IMR-90 (cell line): ENCODE measurements around the gene EEPD1. TPM values are rescaled to one million over a fixed set of nuclear protein-coding genes. Genes with fewer than 3 reads are reported as not detected.

Source experiments
- ATAC-seq: fragments of 200-7000 bp; cut with Tn5 transposase; 2 replicates; pipeline ENCODE4 v1.9.1; 2020; ENCODE audit warnings: low read depth, mild to moderate bottlenecking, moderate library complexity
- BruUV-seq: library from RNA; stranded (reverse); fragments of 400-500 nt; replicated peaks from 2 replicates; lab custom pipeline; 2021; lab: Mats Ljungman, UMichigan
- CTCF ChIA-PET: fragments of 300-600 bp; formaldehyde crosslinking; extraction: SDS; loops from one replicate; lab custom pipeline; 2021; ENCODE audit warnings: antibody characterized with exemption; lab: Yijun Ruan, JAX
- POLR2A ChIA-PET: fragments of 300-600 bp; sonication (Branson Sonifier 250); formaldehyde crosslinking; loops from one replicate; lab custom pipeline; 2022; ENCODE audit warnings: antibody characterized with exemption; ENCODE audit not compliant: unreplicated experiment; lab: Charles Lee
- DNase-seq: peaks from one replicate; pipeline ENCODE4 v3.0.0; 2013
- H2AFZ ChIP-seq: replicated peaks from 2 replicates; pipeline ENCODE3; 2013; ENCODE audit warnings: low read length, mild to moderate bottlenecking; ENCODE audit not compliant: poor library complexity
- H2AK5ac ChIP-seq: 2 replicates; pipeline ENCODE4 v1.6.1; 2013; ENCODE audit warnings: low read depth, low read length, inconsistent platforms
- H2AK9ac ChIP-seq: replicated peaks from 2 replicates; pipeline ENCODE3; 2013; ENCODE audit warnings: mild to moderate bottlenecking, low read depth, low read length, moderate library complexity; ENCODE audit not compliant: poor library complexity
- H2BK120ac ChIP-seq: 2 replicates; pipeline ENCODE4 v1.6.1; 2013; ENCODE audit warnings: low read depth, low read length, inconsistent platforms
- H2BK15ac ChIP-seq: 3 replicates; pipeline ENCODE4 v1.6.1; 2013; ENCODE audit warnings: low read depth, low read length, inconsistent platforms
- H2BK20ac ChIP-seq: 2 replicates; pipeline ENCODE4 v1.6.1; 2013; ENCODE audit warnings: low read depth, mild to moderate bottlenecking, inconsistent platforms, low read length, moderate library complexity
- H2BK5ac ChIP-seq: 2 replicates; pipeline ENCODE4 v1.6.1; 2013; ENCODE audit warnings: mild to moderate bottlenecking, low read depth, low read length, inconsistent platforms; ENCODE audit not compliant: poor library complexity, severe bottlenecking
- H3K14ac ChIP-seq: replicated peaks from 2 replicates; pipeline ENCODE4 v1.6.1; 2013; ENCODE audit warnings: low read depth, low read length, inconsistent platforms
- H3K18ac ChIP-seq: 2 replicates; pipeline ENCODE4 v1.6.1; 2013; ENCODE audit warnings: low read depth, low read length, control low read depth
- H3K23ac ChIP-seq: 2 replicates; pipeline ENCODE4 v1.6.1; 2013; ENCODE audit warnings: low read depth, low read length, inconsistent platforms
- H3K27ac ChIP-seq: 2 replicates; pipeline ENCODE4 v1.5.1; 2013; ENCODE audit warnings: mild to moderate bottlenecking, control low read depth, low read length; ENCODE audit not compliant: insufficient read depth
- H3K27me3 ChIP-seq: 2 replicates; pipeline ENCODE4 v1.6.1; 2013; ENCODE audit warnings: low read length; ENCODE audit not compliant: control insufficient read depth, insufficient read depth
- H3K36me3 ChIP-seq: 2 replicates; pipeline ENCODE4 v1.6.1; 2013; ENCODE audit warnings: low read length, mixed read lengths; ENCODE audit not compliant: control insufficient read depth, insufficient read depth
- H3K4ac ChIP-seq: 2 replicates; pipeline ENCODE4 v1.6.1; 2013; ENCODE audit warnings: low read depth, low read length, inconsistent platforms
- H3K4me1 ChIP-seq: 2 replicates; pipeline ENCODE4 v1.6.1; 2013; ENCODE audit warnings: low read length, mixed read lengths; ENCODE audit not compliant: control insufficient read depth, insufficient read depth
- H3K4me2 ChIP-seq: 2 replicates; pipeline ENCODE4 v1.6.1; 2013; ENCODE audit warnings: low read depth, mild to moderate bottlenecking, control low read depth, low read length, moderate library complexity
- H3K4me3 ChIP-seq: 2 replicates; pipeline ENCODE4 v1.5.1; 2013; ENCODE audit warnings: low read depth, mild to moderate bottlenecking, control low read depth, low read length, moderate library complexity; ENCODE audit not compliant: insufficient read depth
- H3K56ac ChIP-seq: 2 replicates; pipeline ENCODE4 v1.6.1; 2013; ENCODE audit warnings: low read length, inconsistent platforms; ENCODE audit not compliant: insufficient read depth; ENCODE audit errors: extremely low read depth
- H3K79me1 ChIP-seq, 2 experiments: 2 replicates each; pipeline ENCODE4 v1.6.1; 2013; ENCODE audit warnings: low read length in 2 of 2, inconsistent platforms in 1 of 2, low read depth in 1 of 2
- H3K9ac ChIP-seq: 2 replicates; pipeline ENCODE4 v1.6.1; 2013; ENCODE audit warnings: low read depth, low read length, control low read depth
- H3K9me1 ChIP-seq: 2 replicates; pipeline ENCODE4 v1.6.1; 2013; ENCODE audit warnings: low read length, inconsistent platforms; ENCODE audit not compliant: insufficient read depth
- H3K9me3 ChIP-seq: 2 replicates; pipeline ENCODE4 v1.6.1; 2013; ENCODE audit warnings: low read length; ENCODE audit not compliant: control insufficient read depth, insufficient read depth
- H4K20me1 ChIP-seq: 2 replicates; pipeline ENCODE4 v1.6.1; 2013; ENCODE audit warnings: low read length, inconsistent platforms; ENCODE audit not compliant: insufficient read depth
- H4K5ac ChIP-seq: 2 replicates; pipeline ENCODE4 v1.6.1; 2013; ENCODE audit warnings: mild to moderate bottlenecking, low read depth, low read length, control low read depth
- H4K8ac ChIP-seq, 2 experiments: 2 replicates each; pipeline ENCODE4 v1.6.1; 2013; ENCODE audit warnings: low read depth in 2 of 2, low read length in 2 of 2, control low read depth in 1 of 2, inconsistent platforms in 1 of 2
- H4K91ac ChIP-seq: 2 replicates; pipeline ENCODE4 v1.6.1; 2013; ENCODE audit warnings: low read depth, low read length, inconsistent platforms; ENCODE audit not compliant: insufficient read depth
- BHLHE40 ChIP-seq: fragments of 150-350 bp; IDR thresholded peaks from 2 replicates; pipeline ENCODE4 v1.6.1; 2016; ENCODE audit warnings: mild to moderate bottlenecking, low read depth, low read length
- CEBPB ChIP-seq: IDR thresholded peaks from 2 replicates; pipeline ENCODE4 v1.6.1; 2012; ENCODE audit warnings: low read depth, low read length, improper control_type of control experiment
- CHD1 ChIP-seq: IDR thresholded peaks from 2 replicates; pipeline ENCODE4 v1.6.1; 2012; ENCODE audit warnings: low read depth, low read length, improper control_type of control experiment
- FOS ChIP-seq: fragments of 150-350 bp; IDR thresholded peaks from 2 replicates; pipeline ENCODE4 v1.6.1; 2016; ENCODE audit warnings: low read depth, low read length
- MAFK ChIP-seq: IDR thresholded peaks from 2 replicates; pipeline ENCODE4 v1.6.1; 2012; ENCODE audit warnings: low read depth, low read length, improper control_type of control experiment
- MAZ ChIP-seq: IDR thresholded peaks from 2 replicates; pipeline ENCODE4 v1.6.1; 2012; ENCODE audit warnings: low read depth, mild to moderate bottlenecking, low read length, improper control_type of control experiment, moderate library complexity, borderline replicate concordance
- MXI1 ChIP-seq: IDR thresholded peaks from 2 replicates; pipeline ENCODE4 v1.6.1; 2012; ENCODE audit warnings: low read depth, mild to moderate bottlenecking, low read length, moderate library complexity, borderline replicate concordance
- NFE2L2 ChIP-seq: fragments of 150-350 bp; IDR thresholded peaks from 2 replicates; pipeline ENCODE4 v1.6.1; 2016; ENCODE audit warnings: low read depth, mild to moderate bottlenecking, low read length
- POLR2A ChIP-seq: IDR thresholded peaks from 2 replicates; pipeline ENCODE4 v1.6.1; 2012; ENCODE audit warnings: mild to moderate bottlenecking, low read depth, low read length
- RAD21 ChIP-seq: IDR thresholded peaks from 2 replicates; pipeline ENCODE4 v1.6.1; 2012; ENCODE audit warnings: low read length, improper control_type of control experiment
- RCOR1 ChIP-seq: IDR thresholded peaks from 2 replicates; pipeline ENCODE4 v1.6.1; 2012; ENCODE audit warnings: mild to moderate bottlenecking, low read length, improper control_type of control experiment; ENCODE audit not compliant: insufficient replicate concordance
- RFX5 ChIP-seq: IDR thresholded peaks from 2 replicates; pipeline ENCODE4 v1.8.0; 2012; ENCODE audit warnings: low read depth, mild to moderate bottlenecking, low read length, moderate library complexity
- SMC3 ChIP-seq: fragments of 150-350 bp; IDR thresholded peaks from 2 replicates; pipeline ENCODE4 v1.6.1; 2016; ENCODE audit warnings: low read depth, mild to moderate bottlenecking, antibody characterized with exemption, low read length, moderate library complexity
- whole genome bisulfite sequencing, 2 experiments: methylation state at CpG; one replicate each; pipeline versions ENCODE4 v1.1.5 to v1.1.7; 2013; ENCODE audit warnings: missing lambda C conversion rate in 2 of 2; ENCODE audit not compliant: insufficient read length in 1 of 2; ENCODE audit errors: extremely low coverage in 2 of 2; 5-methylcytosine and 5-hydroxymethylcytosine counted together
- dilution Hi-C: fragments of 300-500 bp; cut with HindIII; formaldehyde crosslinking; loops from one replicate; pipeline ENCODE4 v1.14.3; 2018; ENCODE audit warnings: low sequenced_read_pairs; ENCODE audit not compliant: unreplicated experiment
- in situ Hi-C: fragments of 300-500 bp; cut with MboI; formaldehyde crosslinking; loops from 3 replicates; pipeline ENCODE4 v1.14.3; 2019; ENCODE audit warnings: low sequenced_read_pairs, inconsistent platforms, mixed read lengths
- intact Hi-C: fragments of 100-400 bp; cut with micrococcal nuclease; formaldehyde crosslinking; loops from 2 replicates; pipeline ENCODE4 v1.10.0; 2022
- polyA plus RNA-seq, 3 experiments: library from polyadenylated mRNA; depleted of rRNA; stranded (reverse); fragments of >200 nt; gene quantifications; 2 replicates each; pipeline ENCODE4 v1.2.3, GENCODE V29; 2012; ENCODE audit warnings: low replicate concordance in 1 of 3
- total RNA-seq: library from RNA; depleted of rRNA; stranded (reverse); fragments of >200 nt; gene quantifications from 2 replicates; pipeline ENCODE4 v1.2.3, GENCODE V29; 2012
- TF ChIP-seq, protein P1 (sequence below): fragments of 150-350 bp; IDR thresholded peaks from 2 replicates; pipeline ENCODE4 v1.6.1; 2016; ENCODE audit warnings: low read depth, mild to moderate bottlenecking, low read length, moderate library complexity, borderline replicate concordance
- TF ChIP-seq, protein P2 (sequence below): conservative IDR thresholded peaks from 2 replicates; pipeline ENCODE4 v1.5.1; 2012; ENCODE audit warnings: mild to moderate bottlenecking, low read depth, low read length, improper control_type of control experiment
- TF ChIP-seq, protein P3 (sequence below): fragments of 150-350 bp; IDR thresholded peaks from 2 replicates; pipeline ENCODE4 v1.6.1; 2017; ENCODE audit warnings: mild to moderate bottlenecking, antibody characterized with exemption, low read length, low read depth

Gene EEPD1
- total and polyA plus RNA-seq, 2 of the 4 experiments (the other 2 are of a cell fraction) = 7.3 to 15.2 TPM

DNA sequence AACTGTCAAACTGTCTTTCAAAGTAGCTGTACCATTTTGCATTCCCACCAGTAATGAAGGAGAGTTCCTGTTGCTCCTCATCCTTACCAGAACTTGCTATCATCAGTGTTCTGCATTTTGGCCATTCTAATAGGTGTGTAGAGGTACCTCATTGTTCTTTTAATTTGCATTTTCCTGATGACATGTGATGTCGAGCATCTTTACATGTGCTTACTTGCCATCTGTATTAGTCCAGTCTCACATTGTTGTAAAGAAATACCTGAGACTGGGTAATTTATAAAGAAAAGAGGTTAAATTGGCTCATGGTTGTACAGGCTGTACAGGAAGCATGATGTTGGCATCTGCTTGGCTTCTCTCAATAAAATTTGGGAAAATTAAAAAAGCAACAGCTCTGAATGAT is 38.7 kb upstream of the EEPD1 start:
- H3K27me3 ChIP-seq = no peaks in the 10 kb centered on the region
- TF ChIP-seq, protein P1, sequence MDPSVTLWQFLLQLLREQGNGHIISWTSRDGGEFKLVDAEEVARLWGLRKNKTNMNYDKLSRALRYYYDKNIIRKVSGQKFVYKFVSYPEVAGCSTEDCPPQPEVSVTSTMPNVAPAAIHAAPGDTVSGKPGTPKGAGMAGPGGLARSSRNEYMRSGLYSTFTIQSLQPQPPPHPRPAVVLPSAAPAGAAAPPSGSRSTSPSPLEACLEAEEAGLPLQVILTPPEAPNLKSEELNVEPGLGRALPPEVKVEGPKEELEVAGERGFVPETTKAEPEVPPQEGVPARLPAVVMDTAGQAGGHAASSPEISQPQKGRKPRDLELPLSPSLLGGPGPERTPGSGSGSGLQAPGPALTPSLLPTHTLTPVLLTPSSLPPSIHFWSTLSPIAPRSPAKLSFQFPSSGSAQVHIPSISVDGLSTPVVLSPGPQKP = no peak
- TF ChIP-seq RFX5 = no peak
- no peak for TF ChIP-seq SMC3
- no peak for TF ChIP-seq MXI1
- TF ChIP-seq RCOR1 = no peak
- TF ChIP-seq, protein P2, sequence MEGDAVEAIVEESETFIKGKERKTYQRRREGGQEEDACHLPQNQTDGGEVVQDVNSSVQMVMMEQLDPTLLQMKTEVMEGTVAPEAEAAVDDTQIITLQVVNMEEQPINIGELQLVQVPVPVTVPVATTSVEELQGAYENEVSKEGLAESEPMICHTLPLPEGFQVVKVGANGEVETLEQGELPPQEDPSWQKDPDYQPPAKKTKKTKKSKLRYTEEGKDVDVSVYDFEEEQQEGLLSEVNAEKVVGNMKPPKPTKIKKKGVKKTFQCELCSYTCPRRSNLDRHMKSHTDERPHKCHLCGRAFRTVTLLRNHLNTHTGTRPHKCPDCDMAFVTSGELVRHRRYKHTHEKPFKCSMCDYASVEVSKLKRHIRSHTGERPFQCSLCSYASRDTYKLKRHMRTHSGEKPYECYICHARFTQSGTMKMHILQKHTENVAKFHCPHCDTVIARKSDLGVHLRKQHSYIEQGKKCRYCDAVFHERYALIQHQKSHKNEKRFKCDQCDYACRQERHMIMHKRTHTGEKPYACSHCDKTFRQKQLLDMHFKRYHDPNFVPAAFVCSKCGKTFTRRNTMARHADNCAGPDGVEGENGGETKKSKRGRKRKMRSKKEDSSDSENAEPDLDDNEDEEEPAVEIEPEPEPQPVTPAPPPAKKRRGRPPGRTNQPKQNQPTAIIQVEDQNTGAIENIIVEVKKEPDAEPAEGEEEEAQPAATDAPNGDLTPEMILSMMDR = no peak
- TF ChIP-seq MAFK = no peak
- no peak for TF ChIP-seq POLR2A
- TF ChIP-seq CEBPB = no peak
- no peak for TF ChIP-seq NFE2L2
- TF ChIP-seq, protein P3, sequence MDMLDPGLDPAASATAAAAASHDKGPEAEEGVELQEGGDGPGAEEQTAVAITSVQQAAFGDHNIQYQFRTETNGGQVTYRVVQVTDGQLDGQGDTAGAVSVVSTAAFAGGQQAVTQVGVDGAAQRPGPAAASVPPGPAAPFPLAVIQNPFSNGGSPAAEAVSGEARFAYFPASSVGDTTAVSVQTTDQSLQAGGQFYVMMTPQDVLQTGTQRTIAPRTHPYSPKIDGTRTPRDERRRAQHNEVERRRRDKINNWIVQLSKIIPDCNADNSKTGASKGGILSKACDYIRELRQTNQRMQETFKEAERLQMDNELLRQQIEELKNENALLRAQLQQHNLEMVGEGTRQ = no peak
- TF ChIP-seq RAD21 = no peak
- TF ChIP-seq CHD1 = no peak
- no peak for TF ChIP-seq FOS
- TF ChIP-seq BHLHE40 = no peak
- no peak for TF ChIP-seq MAZ
- no peaks in the 10 kb centered on the region for H3K36me3 ChIP-seq
- H3K14ac ChIP-seq = no peak overlapping the region
- H3K9me1 ChIP-seq = peaks cover 19% of the 10 kb centered on the region
- H4K5ac ChIP-seq = no peak overlapping the region
- intact Hi-C loops = no loop called here
- H3K56ac ChIP-seq = no peak overlapping the region
- no peak overlapping the region for H2BK15ac ChIP-seq
- CTCF ChIA-PET = no interaction called here
- no peak overlapping the region for H3K27ac ChIP-seq
- H4K8ac ChIP-seq = no peak overlapping the region
- no peak overlapping the region for H3K4me3 ChIP-seq
- no peak overlapping the region for H2AFZ ChIP-seq
- no peak overlapping the region for H2AK5ac ChIP-seq
- POLR2A ChIA-PET = no interaction called here
- DNase-seq (no peak), ATAC-seq (no peak)
- WGBS, 2 experiments = no CpG with 5 or more reads among the region's 1 CpG
- no TSS peak for BruUV-seq
- in situ Hi-C loops = no loop called here
- no peak overlapping the region for H3K4me2 ChIP-seq
- H3K9ac ChIP-seq = no peak overlapping the region
- H2BK120ac ChIP-seq = peak overlapping the region; percentile 52
- H2BK5ac ChIP-seq = no peak overlapping the region
- H3K23ac ChIP-seq = no peak overlapping the region
- H3K4me1 ChIP-seq = peaks cover 20% of the 10 kb centered on the region
- H3K18ac ChIP-seq = no peak overlapping the region
- no peak overlapping the region for H3K4ac ChIP-seq
- no peak overlapping the region for H4K91ac ChIP-seq
- peaks cover 2% of the 10 kb centered on the region; the same call in 1 of the 2 replicates for H4K20me1 ChIP-seq
- H3K9me3 ChIP-seq = no peaks in the 10 kb centered on the region
- dilution Hi-C loops = no loop called here
- peak overlapping the region; percentile 76 for H2BK20ac ChIP-seq
- no peak overlapping the region for H2AK9ac ChIP-seq
- 0 out of 4 replicates have a peak, but pooled peaks cover 0 to 5% of the 10 kb centered on the region in 2 experiments for H3K79me1 ChIP-seq
